GM12878 (cell line): ENCODE results near the gene KIF5C. TPM values are rescaled to one million over a fixed set of nuclear protein-coding genes. Genes with fewer than 3 reads are reported as not detected.

Source experiments
- BCL11A ChIP-seq: IDR thresholded peaks from 2 replicates; pipeline ENCODE4 v1.6.1; 2011; ENCODE audit warnings: low read depth, low read length
- BHLHE40 ChIP-seq, 2 experiments: fragments of 450-650 bp in 1 of 2; IDR thresholded peaks; 2 replicates each; pipeline ENCODE4 v1.6.1; 2011 to 2017; ENCODE audit warnings: low read depth in 2 of 2, borderline replicate concordance in 1 of 2, improper control_type of control experiment in 1 of 2, low read length in 1 of 2, mild to moderate bottlenecking in 1 of 2
- CREM ChIP-seq: IDR thresholded peaks from 2 replicates; pipeline ENCODE4 v1.6.1; 2014; ENCODE audit warnings: antibody characterized with exemption, low read depth
- EED ChIP-seq: sonication (generic); IDR thresholded peaks from 2 replicates; pipeline ENCODE4 v1.6.1; 2016; ENCODE audit warnings: antibody characterized with exemption, low read depth
- EP300 ChIP-seq, 2 experiments: fragments of 150-350 bp in 1 of 2; IDR thresholded peaks; 2 replicates each; pipeline ENCODE4 v1.6.1; 2011 to 2012; ENCODE audit warnings: low read depth in 2 of 2, low read length in 2 of 2, borderline replicate concordance in 1 of 2, improper control_type of control experiment in 1 of 2, inconsistent platforms in 1 of 2; ENCODE audit not compliant: control insufficient read depth in 1 of 2
- FOXM1 ChIP-seq: IDR thresholded peaks from 2 replicates; pipeline ENCODE4 v1.6.1; 2012; ENCODE audit warnings: low read depth, mild to moderate bottlenecking, inconsistent platforms, low read length, moderate library complexity
- IRF4 ChIP-seq: IDR thresholded peaks from 2 replicates; pipeline ENCODE4 v1.6.1; 2011; ENCODE audit warnings: low read depth, low read length
- MEF2A ChIP-seq: IDR thresholded peaks from 2 replicates; pipeline ENCODE4 v1.6.1; 2011; ENCODE audit warnings: low read depth, mild to moderate bottlenecking, low read length, moderate library complexity; ENCODE audit not compliant: insufficient read depth
- MTA2 ChIP-seq: fragments of 450-650 bp; IDR thresholded peaks from 2 replicates; pipeline ENCODE4 v1.6.1; 2016; ENCODE audit warnings: low read depth, mild to moderate bottlenecking, moderate library complexity
- POLR2A ChIP-seq: IDR thresholded peaks from 2 replicates; pipeline ENCODE4 v1.6.1; 2011; ENCODE audit warnings: low read depth, mild to moderate bottlenecking, low read length
- POU2F2 ChIP-seq: IDR thresholded peaks from 3 replicates; pipeline ENCODE4 v1.6.1; 2011; ENCODE audit warnings: low read depth, mild to moderate bottlenecking, low read length, borderline replicate concordance
- SMAD1 ChIP-seq: fragments of 450-650 bp; IDR thresholded peaks from 2 replicates; pipeline ENCODE4 v1.6.1; 2018; ENCODE audit warnings: mild to moderate bottlenecking, low read depth; ENCODE audit not compliant: partially characterized antibody
- SP1 ChIP-seq: IDR thresholded peaks from one replicate; pipeline ENCODE4 v1.6.1; 2011; ENCODE audit warnings: low read depth, low read length
- SUPT20H ChIP-seq: IDR thresholded peaks from 2 replicates; pipeline ENCODE4 v1.6.1; 2011; ENCODE audit warnings: low read depth, mild to moderate bottlenecking, low read length, moderate library complexity, borderline replicate concordance; ENCODE audit not compliant: control insufficient read depth
- TBL1XR1 ChIP-seq: IDR thresholded peaks from 2 replicates; pipeline ENCODE4 v1.6.1; 2012; ENCODE audit warnings: low read depth, low read length, improper control_type of control experiment
- TCF12 ChIP-seq: IDR thresholded peaks from 2 replicates; pipeline ENCODE4 v1.6.1; 2011; ENCODE audit warnings: low read depth, mild to moderate bottlenecking, low read length
- polyA plus RNA-seq, 11 experiments: library from polyadenylated mRNA; depleted of rRNA in 4 of 11; unstranded in 6 of 11; stranded (reverse) in 5 of 11; fragments of >200 nt; fragmentation: Nextera tagmentation in 4 of 11; fragmentation: Illumina TruSeq in 1 of 11; extraction: Ambion mirVana in 4 of 11; extraction: Trizol in 1 of 11; gene quantifications; 1 replicate in 1 of 11; 2 replicates in 10 of 11; pipeline versions ENCODE4 v1.2.1 to v1.2.3, GENCODE V29; 2011 to 2016; ENCODE audit warnings: inconsistent platforms in 2 of 11, missing spikeins in 2 of 11, low read depth in 1 of 11
- total RNA-seq, 4 experiments: library from RNA; depleted of rRNA in 3 of 4; stranded (reverse); fragments of >200 nt in 3 of 4; fragmentation: Illumina TruSeq in 1 of 4; extraction: Trizol in 1 of 4; gene quantifications; 2 replicates each; pipeline versions ENCODE4 v1.2.1 to v1.2.3, GENCODE V29; 2013 to 2021
- TF ChIP-seq, protein P1 (sequence below): IDR thresholded peaks from 2 replicates; pipeline ENCODE4 v1.6.1; 2012; ENCODE audit warnings: low read length, inconsistent platforms
- TF ChIP-seq, protein P2 (sequence below): IDR thresholded peaks from 2 replicates; pipeline ENCODE4 v1.6.1; 2011; ENCODE audit warnings: borderline replicate concordance, low read depth, mild to moderate bottlenecking, moderate library complexity, low read length; ENCODE audit not compliant: insufficient read depth, poor library complexity, severe bottlenecking
- TF ChIP-seq, protein P3 (sequence below): fragments of 450-650 bp; IDR thresholded peaks from 2 replicates; pipeline ENCODE4 v1.6.1; 2017; ENCODE audit warnings: mild to moderate bottlenecking, moderate library complexity
- TF ChIP-seq, protein P4 (sequence below): fragments of 450-650 bp; conservative IDR thresholded peaks from 2 replicates; pipeline ENCODE4 v1.6.1; 2017; ENCODE audit warnings: mild to moderate bottlenecking, moderate library complexity

Gene KIF5C
- total and polyA plus RNA-seq, 10 of the 15 experiments (the other 5 are each of a cell fraction or from before 2014, with no cell fraction given), result 0.08 to 0.49 (median 0.24) TPM

DNA sequence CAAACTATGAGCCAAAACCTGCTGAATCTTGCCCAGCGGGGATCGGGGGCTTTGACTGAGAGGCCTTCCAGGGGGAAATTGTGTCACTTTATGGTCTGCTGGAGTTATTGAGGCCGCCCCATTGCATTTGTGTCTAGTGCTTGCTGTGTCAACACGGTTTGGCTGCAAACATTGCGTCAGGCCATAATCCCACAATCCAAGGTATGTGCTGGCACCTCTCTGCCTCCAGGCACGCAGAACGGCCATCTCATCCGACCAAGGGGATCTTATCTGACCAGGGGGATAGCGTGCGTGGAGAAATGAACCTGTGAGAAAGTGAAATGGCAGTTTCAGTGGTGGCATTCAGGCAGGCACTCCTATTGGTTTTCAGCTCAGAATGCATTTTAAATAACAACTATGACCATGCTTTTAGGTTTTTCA lies 145.4 kb downstream of the KIF5C start (continued):
- TF ChIP-seq EED (peak; percentile 73), MTA2 (peak; percentile 6; the same call in 1 of the 2 replicates), POLR2A (peak; percentile 82), MEF2A (0 out of 2 replicates have a peak, but pooled peaks have one; percentile 35), TCF12 (peak; percentile 75), BHLHE40 (IDR thresholded peaks at IDR 0.05; ENCODE audit: borderline replicate concordance in 1 of 2, low read depth in 2 of 2, low read length in 1 of 2) (peak; percentile 42 to 56; a peak in 3 of 4 replicates), CREM (peak; percentile 43; the same call in 1 of the 2 replicates), SMAD1 (no peak), IRF4 (peak; percentile 79), TBL1XR1 (peak; percentile 58; the same call in 1 of the 2 replicates), SUPT20H (no peak), FOXM1 (peak; percentile 88; the same call in 1 of the 2 replicates), POU2F2 (peak; percentile 86), EP300 (IDR thresholded peaks at IDR 0.05; ENCODE audit: borderline replicate concordance in 1 of 2, control insufficient read depth in 1 of 2, low read depth in 2 of 2, low read length in 2 of 2) (peak; percentile 62 to 75; a peak in 2 of 4 replicates), BCL11A (peak; percentile 84), SP1 (peak; percentile 51)
- TF ChIP-seq, protein P1, sequence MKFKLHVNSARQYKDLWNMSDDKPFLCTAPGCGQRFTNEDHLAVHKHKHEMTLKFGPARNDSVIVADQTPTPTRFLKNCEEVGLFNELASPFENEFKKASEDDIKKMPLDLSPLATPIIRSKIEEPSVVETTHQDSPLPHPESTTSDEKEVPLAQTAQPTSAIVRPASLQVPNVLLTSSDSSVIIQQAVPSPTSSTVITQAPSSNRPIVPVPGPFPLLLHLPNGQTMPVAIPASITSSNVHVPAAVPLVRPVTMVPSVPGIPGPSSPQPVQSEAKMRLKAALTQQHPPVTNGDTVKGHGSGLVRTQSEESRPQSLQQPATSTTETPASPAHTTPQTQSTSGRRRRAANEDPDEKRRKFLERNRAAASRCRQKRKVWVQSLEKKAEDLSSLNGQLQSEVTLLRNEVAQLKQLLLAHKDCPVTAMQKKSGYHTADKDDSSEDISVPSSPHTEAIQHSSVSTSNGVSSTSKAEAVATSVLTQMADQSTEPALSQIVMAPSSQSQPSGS, result peak; percentile 71
- TF ChIP-seq, protein P2, sequence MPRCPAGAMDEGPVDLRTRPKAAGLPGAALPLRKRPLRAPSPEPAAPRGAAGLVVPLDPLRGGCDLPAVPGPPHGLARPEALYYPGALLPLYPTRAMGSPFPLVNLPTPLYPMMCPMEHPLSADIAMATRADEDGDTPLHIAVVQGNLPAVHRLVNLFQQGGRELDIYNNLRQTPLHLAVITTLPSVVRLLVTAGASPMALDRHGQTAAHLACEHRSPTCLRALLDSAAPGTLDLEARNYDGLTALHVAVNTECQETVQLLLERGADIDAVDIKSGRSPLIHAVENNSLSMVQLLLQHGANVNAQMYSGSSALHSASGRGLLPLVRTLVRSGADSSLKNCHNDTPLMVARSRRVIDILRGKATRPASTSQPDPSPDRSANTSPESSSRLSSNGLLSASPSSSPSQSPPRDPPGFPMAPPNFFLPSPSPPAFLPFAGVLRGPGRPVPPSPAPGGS, result peak; percentile 61
- TF ChIP-seq, protein P3, sequence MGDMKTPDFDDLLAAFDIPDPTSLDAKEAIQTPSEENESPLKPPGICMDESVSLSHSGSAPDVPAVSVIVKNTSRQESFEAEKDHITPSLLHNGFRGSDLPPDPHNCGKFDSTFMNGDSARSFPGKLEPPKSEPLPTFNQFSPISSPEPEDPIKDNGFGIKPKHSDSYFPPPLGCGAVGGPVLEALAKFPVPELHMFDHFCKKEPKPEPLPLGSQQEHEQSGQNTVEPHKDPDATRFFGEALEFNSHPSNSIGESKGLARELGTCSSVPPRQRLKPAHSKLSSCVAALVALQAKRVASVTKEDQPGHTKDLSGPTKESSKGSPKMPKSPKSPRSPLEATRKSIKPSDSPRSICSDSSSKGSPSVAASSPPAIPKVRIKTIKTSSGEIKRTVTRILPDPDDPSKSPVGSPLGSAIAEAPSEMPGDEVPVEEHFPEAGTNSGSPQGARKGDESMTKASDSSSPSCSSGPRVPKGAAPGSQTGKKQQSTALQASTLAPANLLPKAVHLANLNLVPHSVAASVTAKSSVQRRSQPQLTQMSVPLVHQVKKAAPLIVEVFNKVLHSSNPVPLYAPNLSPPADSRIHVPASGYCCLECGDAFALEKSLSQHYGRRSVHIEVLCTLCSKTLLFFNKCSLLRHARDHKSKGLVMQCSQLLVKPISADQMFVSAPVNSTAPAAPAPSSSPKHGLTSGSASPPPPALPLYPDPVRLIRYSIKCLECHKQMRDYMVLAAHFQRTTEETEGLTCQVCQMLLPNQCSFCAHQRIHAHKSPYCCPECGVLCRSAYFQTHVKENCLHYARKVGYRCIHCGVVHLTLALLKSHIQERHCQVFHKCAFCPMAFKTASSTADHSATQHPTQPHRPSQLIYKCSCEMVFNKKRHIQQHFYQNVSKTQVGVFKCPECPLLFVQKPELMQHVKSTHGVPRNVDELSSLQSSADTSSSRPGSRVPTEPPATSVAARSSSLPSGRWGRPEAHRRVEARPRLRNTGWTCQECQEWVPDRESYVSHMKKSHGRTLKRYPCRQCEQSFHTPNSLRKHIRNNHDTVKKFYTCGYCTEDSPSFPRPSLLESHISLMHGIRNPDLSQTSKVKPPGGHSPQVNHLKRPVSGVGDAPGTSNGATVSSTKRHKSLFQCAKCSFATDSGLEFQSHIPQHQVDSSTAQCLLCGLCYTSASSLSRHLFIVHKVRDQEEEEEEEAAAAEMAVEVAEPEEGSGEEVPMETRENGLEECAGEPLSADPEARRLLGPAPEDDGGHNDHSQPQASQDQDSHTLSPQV, result no peak
- TF ChIP-seq, protein P4, sequence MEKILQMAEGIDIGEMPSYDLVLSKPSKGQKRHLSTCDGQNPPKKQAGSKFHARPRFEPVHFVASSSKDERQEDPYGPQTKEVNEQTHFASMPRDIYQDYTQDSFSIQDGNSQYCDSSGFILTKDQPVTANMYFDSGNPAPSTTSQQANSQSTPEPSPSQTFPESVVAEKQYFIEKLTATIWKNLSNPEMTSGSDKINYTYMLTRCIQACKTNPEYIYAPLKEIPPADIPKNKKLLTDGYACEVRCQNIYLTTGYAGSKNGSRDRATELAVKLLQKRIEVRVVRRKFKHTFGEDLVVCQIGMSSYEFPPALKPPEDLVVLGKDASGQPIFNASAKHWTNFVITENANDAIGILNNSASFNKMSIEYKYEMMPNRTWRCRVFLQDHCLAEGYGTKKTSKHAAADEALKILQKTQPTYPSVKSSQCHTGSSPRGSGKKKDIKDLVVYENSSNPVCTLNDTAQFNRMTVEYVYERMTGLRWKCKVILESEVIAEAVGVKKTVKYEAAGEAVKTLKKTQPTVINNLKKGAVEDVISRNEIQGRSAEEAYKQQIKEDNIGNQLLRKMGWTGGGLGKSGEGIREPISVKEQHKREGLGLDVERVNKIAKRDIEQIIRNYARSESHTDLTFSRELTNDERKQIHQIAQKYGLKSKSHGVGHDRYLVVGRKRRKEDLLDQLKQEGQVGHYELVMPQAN, result no peak
